ENCODE results near the gene GP1BB. TPM values are rescaled to one million over a fixed set of nuclear protein-coding genes. Genes with fewer than 3 reads are reported as not detected.

The GP1BB gene
- total and polyA plus RNA-seq, 10 of the 15 experiments (the other 5 are each of a cell fraction or from before 2014, with no cell fraction given) = 0.05 to 0.28 (median 0.28) TPM; not detected in 7

DNA sequence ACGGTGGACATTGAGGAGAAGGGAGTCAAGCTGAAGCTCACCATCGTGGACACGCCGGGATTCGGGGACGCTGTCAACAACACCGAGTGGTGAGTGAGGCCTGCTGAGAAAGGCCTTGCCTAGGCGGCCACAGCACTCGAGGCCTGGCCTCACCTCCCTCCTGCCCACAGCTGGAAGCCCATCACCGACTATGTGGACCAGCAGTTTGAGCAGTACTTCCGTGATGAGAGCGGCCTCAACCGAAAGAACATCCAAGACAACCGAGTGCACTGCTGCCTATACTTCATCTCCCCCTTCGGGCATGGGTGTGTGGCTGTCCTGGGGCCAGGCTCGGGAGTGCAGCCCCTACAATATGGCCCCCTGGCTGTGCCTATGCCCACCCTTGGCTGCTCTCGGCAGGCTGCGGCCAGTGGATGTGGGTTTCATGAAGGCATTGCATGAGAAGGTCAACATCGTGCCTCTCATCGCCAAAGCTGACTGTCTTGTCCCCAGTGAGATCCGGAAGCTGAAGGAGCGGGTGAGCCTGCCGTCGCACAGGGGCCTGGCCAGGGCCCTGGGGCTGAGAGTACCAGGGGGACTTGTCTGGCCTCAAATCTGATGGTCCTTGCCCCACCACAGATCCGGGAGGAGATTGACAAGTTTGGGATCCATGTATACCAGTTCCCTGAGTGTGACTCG is 3.0 kb upstream of the GP1BB start:
- in situ Hi-C loops (cut with MboI) (no loop called here), intact Hi-C loops (cut with micrococcal nuclease; ENCODE audit: unreplicated experiment) (no loop called here)
- BruUV-seq (replicated peaks) = no TSS peak
- no peak for TF ChIP-seq PBX3 (IDR thresholded peaks at IDR 0.05; ENCODE audit: insufficient replicate concordance, low read depth, low read length)
- no peak for TF ChIP-seq PAX5 (IDR thresholded peaks at IDR 0.05; ENCODE audit: borderline replicate concordance, low read depth, low read length)
- TF ChIP-seq RELA (IDR thresholded peaks at IDR 0.05; ENCODE audit: borderline replicate concordance, partially characterized antibody) = no peak
- no peak for TF ChIP-seq EED (IDR thresholded peaks at IDR 0.05; ENCODE audit: low read depth)
- TF ChIP-seq DPF2 (IDR thresholded peaks at IDR 0.05) = no peak
- TF ChIP-seq MYC (IDR thresholded peaks at IDR 0.05; ENCODE audit: insufficient read depth, insufficient read length, insufficient replicate concordance, low read length, severe bottlenecking) = no peak
- no peak for TF ChIP-seq NR2F1 (conservative IDR thresholded peaks at IDR 0.05)
- no peak for TF ChIP-seq TCF3 (IDR thresholded peaks at IDR 0.05; ENCODE audit: borderline replicate concordance, insufficient read depth, low read depth, low read length)
- TF ChIP-seq HSF1 (IDR thresholded peaks at IDR 0.05; ENCODE audit: low read depth, low read length) = no peak
- TF ChIP-seq ZBTB11 (CRISPR knock-in tag; IDR thresholded peaks at IDR 0.05) = no peak
- no peak for TF ChIP-seq TBL1XR1 (IDR thresholded peaks at IDR 0.05; ENCODE audit: low read depth, low read length)
- TF ChIP-seq MYB (IDR thresholded peaks at IDR 0.05; ENCODE audit: borderline replicate concordance, low read depth, low read length) = no peak
- no peak for TF ChIP-seq CBX3 (IDR thresholded peaks at IDR 0.05; ENCODE audit: borderline replicate concordance, low read depth)
- TF ChIP-seq ZNF217 (IDR thresholded peaks at IDR 0.05) = no peak
- TF ChIP-seq, protein P1, sequence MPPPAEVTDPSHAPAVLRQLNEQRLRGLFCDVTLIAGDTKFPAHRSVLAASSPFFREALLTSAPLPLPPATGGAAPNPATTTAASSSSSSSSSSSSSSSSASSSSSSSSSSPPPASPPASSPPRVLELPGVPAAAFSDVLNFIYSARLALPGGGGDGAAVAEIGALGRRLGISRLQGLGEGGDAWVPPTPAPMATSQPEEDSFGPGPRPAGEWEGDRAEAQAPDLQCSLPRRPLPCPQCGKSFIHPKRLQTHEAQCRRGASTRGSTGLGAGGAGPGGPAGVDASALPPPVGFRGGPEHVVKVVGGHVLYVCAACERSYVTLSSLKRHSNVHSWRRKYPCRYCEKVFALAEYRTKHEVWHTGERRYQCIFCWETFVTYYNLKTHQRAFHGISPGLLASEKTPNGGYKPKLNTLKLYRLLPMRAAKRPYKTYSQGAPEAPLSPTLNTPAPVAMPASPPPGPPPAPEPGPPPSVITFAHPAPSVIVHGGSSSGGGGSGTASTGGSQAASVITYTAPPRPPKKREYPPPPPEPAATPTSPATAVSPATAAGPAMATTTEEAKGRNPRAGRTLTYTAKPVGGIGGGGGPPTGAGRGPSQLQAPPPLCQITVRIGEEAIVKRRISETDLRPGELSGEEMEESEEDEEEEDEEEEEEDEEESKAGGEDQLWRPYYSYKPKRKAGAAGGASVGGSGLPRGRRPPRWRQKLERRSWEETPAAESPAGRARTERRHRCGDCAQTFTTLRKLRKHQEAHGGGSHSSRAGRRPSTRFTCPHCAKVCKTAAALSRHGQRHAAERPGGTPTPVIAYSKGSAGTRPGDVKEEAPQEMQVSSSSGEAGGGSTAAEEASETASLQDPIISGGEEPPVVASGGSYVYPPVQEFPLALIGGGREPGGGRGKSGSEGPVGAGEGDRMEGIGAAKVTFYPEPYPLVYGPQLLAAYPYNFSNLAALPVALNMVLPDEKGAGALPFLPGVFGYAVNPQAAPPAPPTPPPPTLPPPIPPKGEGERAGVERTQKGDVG (CRISPR knock-in tag; IDR thresholded peaks at IDR 0.05) = no peak

More for the DNA sequence above, 3.0 kb upstream of the GP1BB start:
- no peaks in the 10 kb centered on the region; the same call in 2 of the 3 replicates for H3K9me3 ChIP-seq (replicated peaks; ENCODE audit: control insufficient read depth, insufficient read depth, low read length)
- H3K79me2 ChIP-seq (ENCODE audit: control insufficient read depth, insufficient read depth, low read length) = no peaks in the 10 kb centered on the region
- no peak for DNase-seq (ENCODE audit: low read depth, low spot score)
- FAIRE-seq = no peak
- no peak for ATAC-seq
- ChIA-PET CTCF (interaction anchor here (1.0 kb wide), 1 partner anchor 39 kb away, joined by 3 read pairs; no protein-coding TSS in a partner anchor), POLR2A (no interaction called here), SMC1A (ENCODE audit: uncharacterized antibody, unreplicated experiment) (no interaction called here), RAD21 (ENCODE audit: unreplicated experiment) (no interaction called here)
- no peak overlapping the region for H2AFZ ChIP-seq (ENCODE audit: control insufficient read depth, low read depth, low read length)
- peaks cover 4 to 5% of the 10 kb centered on the region in 2 experiments; a peak in 3 of 4 replicates for H3K27me3 ChIP-seq (replicated peaks in 1 of 2; ENCODE audit: control insufficient read depth in 2 of 2, insufficient read depth in 2 of 2, low read length in 1 of 2)
- no peak overlapping the region for H3K4me2 ChIP-seq (ENCODE audit: control insufficient read depth, insufficient read depth)
- no peak overlapping the region for H3K27ac ChIP-seq (ENCODE audit: control insufficient read depth, insufficient read depth)
- no peak overlapping the region for H3K9ac ChIP-seq (ENCODE audit: control insufficient read depth, insufficient read depth, low read length)
- H4K20me1 ChIP-seq (ENCODE audit: control insufficient read depth, insufficient read depth) = no peaks in the 10 kb centered on the region
- H3K4me3 ChIP-seq = no peak overlapping the region
- H3K36me3 ChIP-seq (ENCODE audit: control insufficient read depth in 2 of 2, insufficient read depth in 2 of 2, low read length in 1 of 2) = no peaks in the 10 kb centered on the region
- H3K4me1 ChIP-seq (ENCODE audit: control insufficient read depth, insufficient read depth, low read length) = peaks cover 6% of the 10 kb centered on the region
- 73% methylated on average over 26 of the region's 26 CpGs for WGBS (ENCODE audit: insufficient coverage, insufficient replicate concordance, low lambda C conversion rate, missing lambda C conversion rate)
